Parathyroid adenoma (tissue), 2 donors: ENCODE measurements around the gene SPECC1.
"Not testable (repeated sequence)": the region's sequence is repeated elsewhere in the genome, so short reads cannot be mapped to it uniquely, and the experiment has no call there.

Source experiments
- H2AFZ ChIP-seq: fragments of 300-600 bp; sonication (generic); one replicate; pipeline ENCODE4 v1.7.0; 2017; ENCODE audit warnings: antibody characterized with exemption, mild to moderate bottlenecking
- H3K27ac ChIP-seq: fragments of 300-600 bp; sonication (generic); one replicate; pipeline ENCODE4 v1.7.0; 2017
- H3K27me3 ChIP-seq: fragments of 300-600 bp; sonication (generic); one replicate; pipeline ENCODE4 v1.7.0; 2017; ENCODE audit warnings: low read length; ENCODE audit not compliant: control insufficient read depth, insufficient read depth
- H3K36me3 ChIP-seq: fragments of 300-600 bp; sonication (generic); one replicate; pipeline ENCODE4 v1.7.0; 2017; ENCODE audit warnings: low read length; ENCODE audit not compliant: control insufficient read depth, insufficient read depth
- H3K4me1 ChIP-seq: fragments of 300-600 bp; sonication (generic); one replicate; pipeline ENCODE4 v1.7.0; 2017; ENCODE audit warnings: control low read depth
- H3K4me2 ChIP-seq: fragments of 300-600 bp; sonication (generic); one replicate; pipeline ENCODE4 v1.7.0; 2017; ENCODE audit warnings: low read length
- H3K4me3 ChIP-seq: fragments of 300-600 bp; sonication (generic); one replicate; pipeline ENCODE4 v1.7.0; 2017; ENCODE audit warnings: low read depth, low read length
- H3K79me2 ChIP-seq: fragments of 300-600 bp; sonication (generic); one replicate; pipeline ENCODE4 v1.7.0; 2017; ENCODE audit warnings: control low read depth
- H3K9ac ChIP-seq: fragments of 300-600 bp; sonication (generic); one replicate; pipeline ENCODE4 v1.7.0; 2017; ENCODE audit warnings: mild to moderate bottlenecking
- H3K9me3 ChIP-seq: fragments of 300-600 bp; sonication (generic); one replicate; pipeline ENCODE4 v1.7.0; 2017; ENCODE audit warnings: low read length; ENCODE audit not compliant: control insufficient read depth
- CTCF ChIP-seq: fragments of 300-600 bp; sonication (generic); IDR thresholded peaks from one replicate; pipeline ENCODE4 v1.7.0; 2017; ENCODE audit warnings: antibody characterized with exemption, mild to moderate bottlenecking
- donor health status: primary hyperparathyroidism.

Gene SPECC1

GRCh38 chr17:20314834-20315233, 305.7 kb downstream of the SPECC1 start:
- no peaks in the 10 kb centered on the region for H3K9me3 ChIP-seq
- H3K4me1 ChIP-seq, result no peaks in the 10 kb centered on the region
- no peak overlapping the region for H3K9ac ChIP-seq
- H3K4me2 ChIP-seq, result no peak overlapping the region
- no peaks in the 10 kb centered on the region for H3K36me3 ChIP-seq
- TF ChIP-seq CTCF, result no peak
- no peak overlapping the region for H2AFZ ChIP-seq
- no peak overlapping the region for H3K27ac ChIP-seq
- no peak overlapping the region for H3K4me3 ChIP-seq
- H3K79me2 ChIP-seq, result no peaks in the 10 kb centered on the region
- H3K27me3 ChIP-seq, result no peaks in the 10 kb centered on the region

GRCh38 chr17:20315311-20315710, 306.2 kb downstream of the SPECC1 start:
- no peak overlapping the region for H3K4me3 ChIP-seq
- no peak for TF ChIP-seq CTCF
- no peaks in the 10 kb centered on the region for H3K4me1 ChIP-seq
- no peak overlapping the region for H3K4me2 ChIP-seq
- no peaks in the 10 kb centered on the region for H3K36me3 ChIP-seq
- no peaks in the 10 kb centered on the region for H3K27me3 ChIP-seq
- no peaks in the 10 kb centered on the region for H3K9me3 ChIP-seq
- no peaks in the 10 kb centered on the region for H3K79me2 ChIP-seq
- no peak overlapping the region for H3K9ac ChIP-seq
- H3K27ac ChIP-seq, result no peak overlapping the region
- H2AFZ ChIP-seq, result no peak overlapping the region

- H2AFZ ChIP-seq, result no peak overlapping the region
- no peak overlapping the region for H3K9ac ChIP-seq
- H3K4me3 ChIP-seq, result no peak overlapping the region
- no peaks in the 10 kb centered on the region for H3K4me1 ChIP-seq
- H3K27ac ChIP-seq, result no peak overlapping the region
- H3K9me3 ChIP-seq, result no peaks in the 10 kb centered on the region
- no peaks in the 10 kb centered on the region for H3K79me2 ChIP-seq
- H3K36me3 ChIP-seq, result no peaks in the 10 kb centered on the region
- no peak overlapping the region for H3K4me2 ChIP-seq
- H3K27me3 ChIP-seq, result no peaks in the 10 kb centered on the region
- no peak for TF ChIP-seq CTCF
Observed at GRCh38 chr17:20315821-20316220, 306.7 kb downstream of the SPECC1 start.

- not testable (repeated sequence) for H3K27ac ChIP-seq, H3K36me3 ChIP-seq, H3K27me3 ChIP-seq, H3K9ac ChIP-seq, H3K9me3 ChIP-seq, H3K4me1 ChIP-seq, H3K4me2 ChIP-seq, H3K79me2 ChIP-seq, H3K4me3 ChIP-seq
- peak overlapping the region; percentile 78 for H2AFZ ChIP-seq
- TF ChIP-seq CTCF, result peak; percentile 76
Observed at GRCh38 chr17:20320535-20321229, 311.5 kb downstream of the SPECC1 start.

GRCh38 chr17:20321357-20321756, 312.2 kb downstream of the SPECC1 start:
- not testable (repeated sequence) for H3K27me3 ChIP-seq, H2AFZ ChIP-seq, H3K9me3 ChIP-seq, H3K9ac ChIP-seq, H3K4me2 ChIP-seq, H3K27ac ChIP-seq, H3K4me3 ChIP-seq, H3K36me3 ChIP-seq, H3K4me1 ChIP-seq, H3K79me2 ChIP-seq

GRCh38 chr17:20327739-20328138, 318.6 kb downstream of the SPECC1 start:
- not testable (repeated sequence) for H3K9me3 ChIP-seq, H3K4me1 ChIP-seq, H3K4me3 ChIP-seq, H3K27me3 ChIP-seq, H3K4me2 ChIP-seq, H3K9ac ChIP-seq, H3K27ac ChIP-seq, H2AFZ ChIP-seq, H3K79me2 ChIP-seq, H3K36me3 ChIP-seq

GRCh38 chr17:20351405-20351804, 342.2 kb downstream of the SPECC1 start:
- H3K4me2 ChIP-seq, H3K79me2 ChIP-seq, H2AFZ ChIP-seq, H3K4me1 ChIP-seq, H3K27me3 ChIP-seq, H3K4me3 ChIP-seq, H3K27ac ChIP-seq, H3K9ac ChIP-seq, H3K36me3 ChIP-seq, H3K9me3 ChIP-seq: not testable (repeated sequence)

- H3K4me1 ChIP-seq, H2AFZ ChIP-seq, H3K36me3 ChIP-seq, H3K79me2 ChIP-seq, H3K4me2 ChIP-seq, H3K27me3 ChIP-seq, H3K4me3 ChIP-seq, H3K9me3 ChIP-seq, H3K27ac ChIP-seq, H3K9ac ChIP-seq: not testable (repeated sequence)
Observed at GRCh38 chr17:20352567-20352966, 343.4 kb downstream of the SPECC1 start.
